ENCODE measurements around the gene EOMES.

DNA sequence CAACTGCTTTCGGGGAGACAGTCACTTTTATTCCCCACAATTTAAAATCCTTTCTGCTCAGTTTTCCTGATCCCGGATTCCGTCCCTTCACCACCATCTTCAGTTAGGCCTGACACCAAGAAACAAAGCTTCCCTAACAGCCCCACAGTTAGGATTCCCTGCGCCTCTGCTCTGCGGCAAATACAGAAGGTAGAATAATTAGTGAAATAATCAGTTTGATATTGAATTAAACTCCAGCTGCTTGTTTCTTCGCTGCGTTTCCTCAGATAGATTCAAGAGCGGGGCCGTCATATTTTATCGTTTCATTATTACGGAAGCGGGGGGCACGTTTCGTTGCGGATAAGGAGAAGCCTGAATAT is 1.3 kb upstream of the EOMES start:
- TF ChIP-seq EZH2 (IDR thresholded peaks at IDR 0.05; ENCODE audit: low read length) = peak; percentile 17
- TF ChIP-seq, protein P1, sequence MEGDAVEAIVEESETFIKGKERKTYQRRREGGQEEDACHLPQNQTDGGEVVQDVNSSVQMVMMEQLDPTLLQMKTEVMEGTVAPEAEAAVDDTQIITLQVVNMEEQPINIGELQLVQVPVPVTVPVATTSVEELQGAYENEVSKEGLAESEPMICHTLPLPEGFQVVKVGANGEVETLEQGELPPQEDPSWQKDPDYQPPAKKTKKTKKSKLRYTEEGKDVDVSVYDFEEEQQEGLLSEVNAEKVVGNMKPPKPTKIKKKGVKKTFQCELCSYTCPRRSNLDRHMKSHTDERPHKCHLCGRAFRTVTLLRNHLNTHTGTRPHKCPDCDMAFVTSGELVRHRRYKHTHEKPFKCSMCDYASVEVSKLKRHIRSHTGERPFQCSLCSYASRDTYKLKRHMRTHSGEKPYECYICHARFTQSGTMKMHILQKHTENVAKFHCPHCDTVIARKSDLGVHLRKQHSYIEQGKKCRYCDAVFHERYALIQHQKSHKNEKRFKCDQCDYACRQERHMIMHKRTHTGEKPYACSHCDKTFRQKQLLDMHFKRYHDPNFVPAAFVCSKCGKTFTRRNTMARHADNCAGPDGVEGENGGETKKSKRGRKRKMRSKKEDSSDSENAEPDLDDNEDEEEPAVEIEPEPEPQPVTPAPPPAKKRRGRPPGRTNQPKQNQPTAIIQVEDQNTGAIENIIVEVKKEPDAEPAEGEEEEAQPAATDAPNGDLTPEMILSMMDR (optimal IDR thresholded peaks at IDR 0.05 in 1 of 3, IDR thresholded peaks at IDR 0.05 in 1 of 3, conservative IDR thresholded peaks at IDR 0.05 in 1 of 3; ENCODE audit: extremely low read depth in 1 of 3, insufficient read depth in 2 of 3, low read length in 3 of 3) = no peak

Data from keratinocyte (primary cell).